ENCODE measurements around the gene SEC14L3.

The SEC14L3 gene

DNA sequence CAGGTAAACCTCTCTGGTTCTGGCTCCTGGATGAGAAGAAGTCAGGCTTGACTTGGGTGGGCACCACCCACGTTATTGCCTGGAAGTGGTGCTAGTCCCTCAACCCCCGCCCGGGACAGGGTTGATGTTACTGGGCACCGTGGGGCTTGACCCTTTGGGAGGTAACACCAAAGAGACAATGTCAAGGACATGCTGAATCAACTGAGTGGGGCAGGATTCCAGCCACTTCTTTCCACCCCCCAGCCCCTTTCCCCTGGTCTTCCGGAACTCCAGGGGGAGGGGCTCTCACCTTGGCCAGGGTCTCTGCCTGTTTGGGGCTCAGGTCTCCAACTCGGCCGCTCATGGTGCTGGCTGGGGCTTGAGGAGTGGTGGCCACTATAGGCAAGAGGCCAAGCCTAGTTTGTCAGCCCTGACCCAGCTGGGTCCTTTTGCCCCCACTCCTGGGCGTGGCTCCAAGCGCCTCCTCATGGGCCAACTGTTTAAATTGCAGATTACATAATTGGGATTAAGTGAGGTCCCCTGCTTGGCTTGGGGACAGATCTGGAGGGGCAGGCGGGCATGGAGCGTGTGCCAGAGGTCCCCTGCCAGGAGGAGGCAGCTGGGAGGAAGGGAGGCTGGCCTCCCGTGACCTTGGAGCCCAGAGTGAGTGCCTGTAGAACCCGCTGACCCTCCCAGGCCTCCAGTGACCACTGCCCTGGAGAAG, at the start of gene SEC14L3:
SEC14L3 (minus strand) TSS at position 402 of the 703 bp plus-strand sequence; CDS start at position 343, 59 bp downstream.
- DNase-seq (ENCODE audit: low spot score) = no peak

DNA sequence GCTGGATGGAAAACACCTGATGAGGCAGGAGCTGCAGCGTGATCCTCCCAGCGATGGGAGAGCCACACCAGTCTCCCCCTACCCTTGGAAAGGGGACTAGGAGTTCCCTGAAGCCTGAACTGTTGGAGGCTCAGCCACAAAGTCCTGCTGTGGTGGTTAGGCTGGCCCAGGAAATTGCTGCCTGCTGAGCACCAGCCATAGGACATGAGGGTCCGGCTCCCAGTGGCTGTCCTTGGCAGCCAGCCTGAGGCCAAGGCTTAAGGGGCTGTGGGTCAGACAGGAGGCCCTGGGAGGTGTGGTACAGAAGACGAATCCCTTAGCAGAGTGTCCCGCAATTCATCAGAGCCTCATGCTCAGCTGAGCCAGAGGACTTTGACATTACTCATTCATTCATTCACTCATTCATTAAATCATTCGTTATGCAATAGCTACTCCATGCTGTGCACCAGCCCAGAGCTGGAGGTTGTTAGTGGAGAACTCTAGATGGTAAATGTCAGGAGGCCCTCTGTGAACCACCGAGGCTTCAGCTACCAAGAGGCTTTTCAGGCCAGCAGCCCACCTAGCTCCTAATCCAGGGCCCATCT, 48.1 kb upstream of the SEC14L3 start:
- no peak for DNase-seq (ENCODE audit: low spot score)

DNA sequence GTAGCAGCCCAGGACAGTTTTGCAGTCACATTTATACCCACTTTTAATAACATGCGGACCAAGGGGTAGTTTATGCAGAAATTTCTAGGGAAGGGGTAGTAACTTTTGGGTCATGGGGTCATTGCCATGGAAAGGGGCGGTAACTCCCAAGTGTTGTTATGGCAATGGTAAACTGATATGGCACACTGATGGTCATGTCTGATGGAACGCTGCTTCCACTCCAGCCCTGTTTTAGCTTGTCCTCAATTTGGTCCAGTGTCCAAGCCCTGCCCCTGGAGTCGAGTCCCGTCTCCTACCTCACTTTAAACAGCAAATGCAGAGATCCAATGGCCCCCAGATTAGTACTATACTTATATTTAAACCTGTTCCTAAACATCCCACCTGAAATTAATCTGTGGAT, 44.9 kb upstream of the SEC14L3 start:
- DNase-seq (ENCODE audit: low spot score) = no peak

DNA sequence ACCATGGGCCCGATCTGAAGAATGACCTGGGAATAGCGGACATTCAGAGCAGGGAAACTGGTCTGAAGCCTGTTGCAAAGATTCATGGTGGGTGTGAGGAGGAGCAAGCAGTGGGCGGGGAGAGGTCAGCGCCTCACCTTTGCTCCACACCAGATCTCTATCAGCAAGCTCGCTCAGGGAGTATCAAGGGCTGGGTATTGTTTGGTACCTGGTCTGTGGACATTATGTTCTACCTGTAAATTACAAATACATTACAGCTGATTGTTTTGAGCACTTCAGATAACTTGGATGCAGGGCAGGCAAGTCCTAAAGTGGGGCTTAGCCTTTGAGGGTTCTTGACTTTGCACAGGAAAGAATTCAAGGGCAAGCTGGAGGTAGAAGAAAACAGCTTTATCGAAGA, 44.5 kb upstream of the SEC14L3 start:
- DNase-seq (ENCODE audit: low spot score) = no peak

DNA sequence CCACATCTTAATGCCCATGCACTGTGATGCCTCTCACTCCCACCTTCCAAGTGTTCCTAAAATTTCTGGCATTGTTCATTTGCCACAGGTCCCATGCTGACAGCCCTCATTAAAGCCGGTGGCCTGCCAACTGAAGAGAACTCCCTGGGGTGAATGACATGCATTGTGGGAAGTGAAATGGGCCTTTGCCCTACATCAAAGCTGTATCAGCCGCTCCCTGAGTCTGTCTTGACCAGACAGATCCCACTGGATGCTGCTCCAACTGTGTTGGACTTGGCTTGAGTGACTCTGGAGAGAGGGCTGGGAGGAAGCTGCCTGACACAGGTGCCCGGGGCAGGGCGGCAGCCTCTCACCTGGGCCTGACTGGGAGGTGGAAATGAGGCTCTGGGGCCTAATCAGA, 42.4 kb upstream of the SEC14L3 start:
- DNase-seq (ENCODE audit: low spot score) = no peak

DNA sequence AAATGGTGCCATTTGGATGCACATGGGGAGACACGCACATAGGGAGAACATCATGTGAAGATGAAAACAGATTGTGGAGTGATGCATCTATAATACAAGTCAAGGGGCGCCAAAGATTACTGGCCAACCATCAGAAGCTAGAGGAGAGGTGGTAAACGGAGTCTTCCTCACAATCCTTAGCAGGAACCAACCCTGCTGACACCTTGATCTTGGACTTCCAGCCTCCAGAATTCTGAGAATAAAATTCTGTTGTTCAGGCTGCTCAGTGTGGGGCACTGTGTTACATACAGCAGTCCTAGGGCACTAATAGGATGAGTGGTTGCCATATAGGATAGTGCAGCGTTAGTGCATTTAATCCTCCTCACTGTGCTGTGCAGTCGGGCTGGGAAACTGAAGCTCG, 41.6 kb upstream of the SEC14L3 start:
- no peak for DNase-seq (ENCODE audit: low spot score)

DNA sequence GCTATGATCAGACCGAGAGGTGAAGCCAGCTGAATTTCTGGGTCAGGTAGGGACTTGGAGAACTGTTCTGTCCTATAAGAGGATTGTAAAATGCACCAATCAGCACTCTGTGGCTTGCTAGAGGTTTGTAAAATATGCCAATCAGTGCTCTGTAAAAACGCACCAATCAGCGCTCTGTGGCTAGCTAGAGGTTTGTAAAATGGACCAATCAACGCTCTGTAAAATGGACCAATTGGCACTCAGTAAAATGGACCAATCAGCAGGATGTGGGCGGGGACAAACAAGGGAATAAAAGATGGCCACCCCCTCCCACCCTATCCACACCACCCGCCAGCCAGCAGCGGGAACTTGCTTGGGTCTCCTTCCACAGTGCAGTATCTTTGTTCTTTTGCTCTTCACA, 40.1 kb upstream of the SEC14L3 start:
- no peak for DNase-seq (ENCODE audit: low spot score)

DNA sequence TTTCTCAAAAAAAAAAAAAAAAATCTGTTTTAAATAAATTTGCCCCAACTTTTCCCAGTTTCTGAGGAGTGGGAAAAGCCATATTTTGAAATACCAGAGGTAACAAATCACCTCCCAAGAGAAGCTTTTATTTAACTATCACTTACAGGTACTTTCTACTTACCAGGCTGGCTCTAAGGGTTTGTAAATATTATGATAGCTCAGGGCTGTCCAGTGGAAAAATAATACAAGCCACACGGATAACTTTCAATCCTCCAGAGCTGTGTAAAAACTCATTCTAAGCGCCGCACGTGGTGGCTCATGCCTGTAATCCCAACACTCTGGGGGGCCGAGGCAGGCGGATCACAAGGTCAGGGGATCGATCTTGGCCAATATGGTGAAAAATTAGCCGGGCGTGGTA, 39.3 kb upstream of the SEC14L3 start:
- DNase-seq (ENCODE audit: low spot score) = no peak

DNA sequence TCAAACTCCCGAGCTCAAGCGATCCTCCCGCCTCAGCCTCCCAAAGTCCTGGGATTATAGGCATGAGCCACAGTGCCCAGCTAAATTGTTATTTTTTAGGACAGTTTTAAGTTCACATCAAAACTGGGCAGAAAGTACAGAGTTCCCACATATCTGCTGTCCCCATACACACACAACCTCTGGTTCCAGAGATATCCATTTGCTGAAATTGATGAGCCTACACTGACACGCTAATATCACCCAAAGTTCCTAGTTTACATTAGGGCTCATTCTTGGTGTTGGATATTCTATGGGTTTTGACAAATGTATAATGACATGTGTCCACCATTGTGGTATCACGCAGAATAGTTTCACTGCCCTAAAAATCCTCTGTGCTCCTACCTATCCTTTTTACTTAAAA, 36.4 kb upstream of the SEC14L3 start:
- no peak for DNase-seq (ENCODE audit: low spot score)

DNA sequence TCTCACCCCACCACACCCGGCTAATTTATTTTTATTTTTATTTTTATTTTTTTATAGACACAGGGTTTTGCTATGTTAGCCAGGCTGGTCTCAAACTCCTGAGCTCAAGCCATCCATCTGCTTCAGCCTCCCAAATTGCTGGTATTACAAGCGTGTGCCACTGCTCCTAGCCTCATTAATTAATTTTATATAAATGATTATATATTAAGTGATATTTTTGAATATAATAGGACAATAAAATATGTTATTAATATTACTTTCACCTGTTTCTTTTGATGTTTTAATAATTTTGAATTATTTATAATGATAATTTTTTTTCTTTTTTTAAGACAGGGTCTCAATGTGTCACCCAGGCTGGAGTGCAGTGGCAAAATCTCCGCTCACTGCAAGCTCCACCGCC, 35.9 kb upstream of the SEC14L3 start:
- no peak for DNase-seq (ENCODE audit: low spot score)

DNA sequence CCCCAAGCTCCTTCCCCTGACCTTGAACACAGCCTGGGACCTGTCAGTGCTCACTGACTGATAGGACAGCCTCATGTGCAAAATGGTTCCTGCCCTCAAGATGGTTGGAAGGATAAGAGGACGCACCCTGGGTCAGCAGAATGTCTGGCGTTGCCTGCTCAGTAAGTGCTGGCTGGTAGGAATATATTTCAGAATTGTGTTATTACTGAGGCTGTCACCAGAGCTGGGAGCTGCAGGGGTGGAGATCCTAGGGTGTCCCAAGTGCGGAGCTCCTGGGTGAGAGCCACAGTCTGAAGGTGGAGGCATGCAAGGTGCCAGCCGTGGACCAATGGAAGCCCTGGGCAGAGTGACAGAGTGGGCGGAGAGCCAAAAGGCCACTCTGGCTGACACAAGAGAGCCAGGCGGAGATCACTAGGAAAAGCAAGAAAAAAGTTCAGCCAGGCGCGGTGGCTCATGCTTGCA, 34.7 kb upstream of the SEC14L3 start:
- no peak for DNase-seq (ENCODE audit: low spot score)

DNA sequence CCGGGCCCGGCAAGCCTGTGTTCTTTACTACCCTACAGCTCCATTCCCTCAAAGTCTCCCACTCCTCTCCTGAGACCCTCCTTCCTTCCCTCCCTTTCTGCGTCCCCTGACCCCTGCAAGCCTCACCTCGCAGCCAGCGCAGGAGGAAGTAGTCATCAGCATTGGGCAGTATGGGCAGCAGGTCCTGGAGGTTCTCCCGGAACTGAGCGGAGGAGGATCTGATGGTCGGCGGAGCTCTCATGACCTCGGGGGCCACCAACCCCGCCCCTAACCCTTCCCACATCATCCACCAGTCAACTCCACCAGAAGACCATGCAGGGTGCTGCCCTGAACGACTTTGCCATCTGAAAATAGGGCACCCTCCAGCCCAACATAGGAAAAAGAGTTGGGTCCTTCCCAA, 31.7 kb upstream of the SEC14L3 start:
- DNase-seq (ENCODE audit: low spot score) = no peak

DNA sequence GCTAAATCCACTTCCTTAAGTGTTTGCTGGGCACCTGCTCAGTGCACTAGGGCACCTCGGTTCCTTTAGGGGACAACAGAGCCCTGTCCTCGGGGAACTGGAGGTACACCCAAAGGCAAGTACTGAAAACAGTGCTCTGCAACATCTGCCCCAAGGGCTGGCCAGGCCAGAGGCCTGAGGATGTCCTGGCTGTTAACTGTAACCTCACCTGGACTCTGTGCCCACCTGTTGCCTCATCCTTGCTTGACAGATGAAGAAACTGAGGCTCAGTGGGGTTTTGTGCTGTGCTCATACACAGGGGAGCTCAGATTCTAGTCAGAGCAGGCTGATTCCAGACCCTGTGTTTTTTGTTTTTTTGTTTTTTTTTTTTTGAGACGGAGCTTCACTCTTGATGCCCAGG, 31.1 kb upstream of the SEC14L3 start:
- DNase-seq (ENCODE audit: low spot score) = no peak

DNA sequence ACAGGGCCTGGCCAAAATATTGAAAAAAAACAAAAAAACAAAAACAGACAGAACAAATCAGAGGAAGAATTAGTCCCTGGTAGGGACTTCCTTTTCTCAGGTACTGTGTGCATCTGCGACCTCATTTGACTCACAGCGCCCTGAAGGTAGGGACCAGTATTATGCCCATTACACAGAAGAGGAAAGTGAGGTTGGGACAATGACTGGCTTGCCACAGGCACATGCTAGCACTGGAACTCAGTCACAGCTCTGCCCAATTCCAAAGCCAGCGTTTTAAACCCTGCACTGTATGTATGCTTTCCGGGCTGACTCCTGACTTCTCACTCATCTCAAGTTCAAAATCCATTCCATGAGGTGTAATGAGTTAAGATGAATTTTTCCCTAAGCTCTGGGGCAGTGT, 30.3 kb upstream of the SEC14L3 start:
- no peak for DNase-seq (ENCODE audit: low spot score)

DNA sequence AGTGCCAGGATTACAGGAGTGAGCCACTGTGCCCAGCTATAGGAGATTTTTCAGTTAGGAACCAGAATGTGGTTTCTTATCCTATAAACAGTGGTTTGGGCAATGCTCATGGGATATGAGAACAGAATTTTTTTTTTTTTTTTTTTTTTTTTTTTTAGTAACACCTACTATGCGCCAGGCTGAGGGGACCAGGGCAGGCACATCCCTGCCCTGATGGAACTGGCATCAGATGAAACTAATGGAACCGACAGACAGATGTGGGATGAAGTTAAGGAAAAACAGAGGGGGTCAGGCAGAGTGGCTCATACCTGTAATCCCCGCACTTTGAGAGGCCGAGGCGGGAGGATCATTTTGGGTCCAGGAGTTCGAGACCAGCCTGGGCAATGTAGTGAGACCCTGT, 28.8 kb upstream of the SEC14L3 start:
- no peak for DNase-seq (ENCODE audit: low spot score)

DNA sequence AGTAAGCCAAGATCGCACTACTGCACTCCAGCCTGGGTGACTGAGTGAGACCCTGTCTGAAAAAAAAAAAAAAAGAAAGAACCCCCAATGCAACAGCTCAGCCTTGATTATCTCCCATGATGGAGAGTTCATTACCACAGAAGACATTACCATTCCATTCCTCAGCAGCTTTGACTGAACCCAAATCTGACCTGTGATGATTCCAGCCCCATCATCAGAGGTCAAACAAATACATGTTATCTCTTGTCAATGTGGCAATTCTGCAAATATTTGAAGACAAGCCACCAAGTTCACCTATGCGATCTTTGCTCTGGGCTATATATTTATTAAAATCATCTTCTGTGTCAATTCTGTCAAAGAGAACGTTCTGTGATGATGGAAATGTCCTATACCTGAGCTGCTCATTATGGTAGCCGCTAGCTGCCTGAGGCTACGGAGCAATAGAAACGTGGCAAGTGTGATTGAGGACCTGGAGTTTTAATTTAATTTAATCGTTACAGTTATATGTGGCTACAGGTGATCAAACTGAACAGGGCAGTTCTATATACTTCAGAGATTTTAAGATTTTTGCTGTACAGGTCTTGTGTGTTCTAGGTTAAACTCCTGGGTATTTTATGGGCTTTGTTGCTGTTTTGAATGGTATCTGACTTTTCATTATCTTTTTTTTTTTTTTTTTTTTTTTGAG, 25.8 kb upstream of the SEC14L3 start:
- DNase-seq (ENCODE audit: low spot score) = no peak

DNA sequence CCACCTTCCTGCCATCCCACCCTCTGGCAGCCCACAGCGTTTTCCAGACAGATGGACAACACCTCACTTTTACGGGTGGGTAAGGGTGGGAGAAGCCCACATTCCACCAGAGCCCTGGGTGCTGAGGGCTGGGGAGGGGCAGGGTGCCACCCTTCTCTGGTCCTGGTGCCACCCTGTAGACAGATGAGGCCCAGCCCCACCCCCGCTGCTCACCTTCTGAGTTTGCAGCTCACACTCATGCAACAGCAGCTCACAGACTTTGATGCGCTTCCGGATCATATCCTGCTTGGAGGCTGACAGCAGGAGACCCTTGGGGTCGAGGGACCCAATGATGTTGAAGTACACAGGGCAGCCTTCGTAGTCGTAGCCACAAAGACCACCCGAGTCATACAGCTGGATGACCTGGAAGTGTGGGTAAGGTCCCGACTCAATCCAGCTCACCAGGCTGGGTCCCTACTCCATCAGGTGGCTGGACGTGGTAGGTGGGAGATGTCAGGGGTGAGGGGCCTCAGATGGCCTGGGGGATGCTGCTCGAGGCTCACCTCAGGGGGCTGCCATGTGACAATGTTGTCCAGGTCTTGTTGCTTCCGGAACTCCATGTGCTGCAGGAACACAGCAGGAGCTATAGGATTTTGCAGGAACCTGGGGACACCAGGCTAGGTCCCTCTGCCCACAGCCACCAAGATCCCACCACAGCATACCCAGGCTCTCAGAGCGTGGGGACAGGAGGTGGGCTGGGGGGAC, 23.4 kb upstream of the SEC14L3 start:
- no peak for DNase-seq (ENCODE audit: low spot score)

DNA sequence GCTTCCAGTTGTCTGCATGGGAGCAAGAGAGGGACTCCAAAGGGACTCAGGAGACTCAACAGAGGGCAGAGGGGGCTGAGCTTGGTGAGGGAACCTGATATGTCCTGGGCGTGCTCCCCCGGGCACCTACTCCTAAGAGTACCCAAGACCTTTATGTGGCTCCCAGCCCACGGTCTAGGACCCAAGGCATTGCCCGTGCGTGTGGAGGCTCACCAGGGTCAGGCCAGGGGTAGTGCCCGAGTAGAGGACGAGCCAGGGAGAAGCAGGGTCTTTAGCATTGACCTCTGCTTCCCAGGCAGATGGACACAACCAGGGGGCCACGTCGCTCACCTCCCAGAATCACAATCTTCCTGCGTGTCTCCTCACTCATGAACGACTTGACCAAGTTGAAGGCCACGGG, 20.3 kb upstream of the SEC14L3 start:
- no peak for DNase-seq (ENCODE audit: low spot score)

DNA sequence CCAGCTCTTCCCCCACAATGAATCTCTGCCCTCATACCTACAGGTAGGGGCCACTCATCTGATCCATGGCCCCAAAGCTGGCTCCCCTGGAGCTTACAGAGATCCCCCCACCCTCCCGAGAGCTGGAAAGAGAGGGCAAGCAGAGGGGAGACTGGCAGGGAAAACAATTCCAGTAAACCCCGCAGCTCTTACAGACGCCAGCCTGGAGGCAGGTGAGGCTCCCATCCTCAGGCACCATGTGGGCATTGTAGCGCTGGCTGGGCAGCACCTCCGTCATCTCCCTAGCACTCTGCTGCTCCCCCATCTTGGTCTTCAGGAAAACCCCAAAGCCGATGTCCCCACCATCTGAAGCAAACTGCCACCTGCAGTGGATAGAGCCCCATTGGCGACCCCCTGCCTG, 19.6 kb upstream of the SEC14L3 start:
- DNase-seq (ENCODE audit: low spot score) = no peak

DNA sequence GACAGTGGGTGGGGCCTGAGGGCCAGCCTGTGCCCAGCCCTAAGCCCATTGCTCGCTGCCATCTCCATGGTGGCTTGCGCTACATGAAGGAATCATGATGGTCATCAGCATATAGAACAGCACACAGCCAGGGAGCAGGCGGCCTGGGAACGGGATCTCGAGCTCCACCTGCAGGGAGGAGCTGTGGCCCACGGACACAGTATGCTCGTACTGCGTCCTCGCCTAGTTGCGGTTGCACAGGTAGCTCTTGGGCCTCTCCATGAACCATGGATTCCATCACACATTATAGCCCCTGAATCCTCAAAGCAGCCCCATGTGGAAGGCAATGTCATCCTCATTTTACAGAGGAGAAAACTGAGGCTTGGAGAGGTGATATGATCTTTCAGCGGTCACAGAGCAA, 18.6 kb upstream of the SEC14L3 start:
- DNase-seq (ENCODE audit: low spot score) = no peak

DNA sequence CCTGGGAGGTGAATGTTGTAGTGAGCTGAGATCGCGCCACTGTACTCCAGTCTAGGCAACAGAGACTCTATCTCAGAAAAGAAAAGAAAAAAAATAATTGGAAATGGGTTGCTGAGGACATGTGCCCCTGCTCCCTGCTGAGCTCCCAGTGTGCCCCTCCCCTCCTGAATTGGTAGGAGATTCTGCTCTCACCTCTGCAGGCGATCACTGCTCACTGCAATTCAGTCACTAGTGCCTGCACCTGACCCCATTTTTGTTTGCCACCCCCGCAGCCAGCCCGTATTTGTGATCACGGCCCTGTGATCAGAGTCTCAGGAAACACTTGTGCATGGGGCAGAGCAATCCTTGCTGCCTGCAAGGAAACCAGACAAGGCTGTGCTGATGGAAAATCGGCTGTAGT, 16.3 kb upstream of the SEC14L3 start:
- no peak for DNase-seq (ENCODE audit: low spot score)

DNA sequence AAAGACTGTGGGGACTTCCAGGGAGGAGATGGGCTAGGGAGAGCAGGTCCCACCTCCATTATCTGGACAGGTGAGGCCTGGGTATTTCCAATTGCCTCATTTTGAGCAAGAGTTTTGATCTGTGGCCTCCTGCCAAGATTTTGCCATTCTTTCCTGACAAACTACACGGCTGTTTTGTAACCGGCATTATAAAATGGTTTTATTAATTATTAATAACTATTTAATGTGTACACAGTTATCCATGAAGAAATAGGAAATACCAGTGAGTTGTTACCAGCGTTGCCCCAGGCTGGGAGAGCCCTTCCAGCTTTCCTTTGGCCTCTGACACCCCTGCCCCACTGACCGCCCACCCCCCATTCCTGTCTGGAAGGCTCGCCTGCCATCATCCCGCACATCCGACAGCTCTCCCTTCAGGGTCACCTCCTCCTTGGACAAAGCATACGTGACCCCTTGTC, 14.9 kb upstream of the SEC14L3 start:
- DNase-seq (ENCODE audit: low spot score) = no peak

DNA sequence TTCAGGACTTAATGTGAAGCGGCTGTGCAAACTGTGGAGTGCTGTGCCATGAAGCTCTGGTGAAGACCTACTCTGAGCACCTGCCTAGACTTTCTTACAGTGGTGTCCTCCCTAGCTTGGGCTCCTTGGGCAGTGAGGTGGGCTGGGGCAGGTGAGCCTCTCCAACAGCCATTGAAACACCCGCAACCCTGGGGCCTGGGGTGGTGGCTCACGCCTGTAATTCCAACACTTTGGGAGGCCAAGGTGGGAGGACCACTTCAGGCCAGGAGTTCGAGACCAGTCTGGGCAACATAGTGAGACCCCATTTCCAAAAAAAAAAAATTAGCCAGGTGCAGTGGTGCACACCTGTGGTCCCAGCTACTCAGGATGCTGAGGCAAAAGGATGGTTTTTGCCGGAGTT, 14.3 kb upstream of the SEC14L3 start:
- no peak for DNase-seq (ENCODE audit: low spot score)
